K562 (cell line): ENCODE results near the gene LUM. TPM values are rescaled to one million over a fixed set of nuclear protein-coding genes. Genes with fewer than 3 reads are reported as not detected.
"Not testable (repeated sequence)": the region's sequence is repeated elsewhere in the genome, so short reads cannot be mapped to it uniquely, and the experiment has no call there.

ENCODE experiments used
- ATAC-seq: fragments of 200-7000 bp; cut with Tn5 transposase; 3 replicates; pipeline ENCODE4 v1.9.1; 2020; ENCODE audit warnings: moderate library complexity
- BruUV-seq: library from RNA; stranded (reverse); fragments of 400-500 nt; replicated peaks from 2 replicates; lab custom pipeline; 2021; lab: Mats Ljungman, UMichigan
- CTCF ChIA-PET: fragments of 300-600 bp; formaldehyde crosslinking; extraction: SDS; loops from one replicate; lab custom pipeline; 2021; ENCODE audit warnings: low intra/inter-chr PET ratio; lab: Yijun Ruan, JAX
- POLR2A ChIA-PET: fragments of 300-600, 350-650 bp; sonication (Branson Sonifier 250); formaldehyde crosslinking; extraction: SDS; loops from one replicate; lab custom pipeline; 2021; ENCODE audit warnings: antibody characterized with exemption, inconsistent platforms; lab: Yijun Ruan, JAX
- DNase-seq, 4 experiments: peaks; one replicate each; pipeline versions ENCODE4 v3.0.0 to v3.0.0-alpha.2; 2011 to 2018; ENCODE audit warnings: low spot score in 3 of 4, mixed read lengths in 3 of 4; ENCODE audit errors: extremely low read depth in 1 of 4
- FAIRE-seq: peaks from 2 replicates; lab custom pipeline; 2011; peaks lifted over from hg19 to GRCh38; lab: Jason Lieb, UNC
- H2AFZ ChIP-seq: 2 replicates; pipeline ENCODE4 v1.6.0; 2011; ENCODE audit warnings: low read depth, low read length, control low read depth, inconsistent platforms
- H3K27ac ChIP-seq: fragments of 200-600 bp; 3 replicates; pipeline ENCODE4 v1.8.0; 2011; ENCODE audit warnings: low read depth, mild to moderate bottlenecking, control low read depth, inconsistent platforms, low read length, moderate library complexity, mixed read lengths; ENCODE audit errors: extremely low read depth
- H3K27me3 ChIP-seq, 2 experiments: fragments of 300-600 bp in 1 of 2; 2 replicates in 1 of 2; 3 replicates in 1 of 2; pipeline versions ENCODE4 v1.6.0 to v1.8.0; 2011; ENCODE audit warnings: inconsistent platforms in 2 of 2, low read length in 2 of 2, mild to moderate bottlenecking in 1 of 2, mixed read lengths in 1 of 2, moderate library complexity in 1 of 2; ENCODE audit not compliant: control insufficient read depth in 2 of 2, insufficient read depth in 2 of 2
- H3K36me3 ChIP-seq: fragments of 300-600 bp; 3 replicates; pipeline ENCODE4 v1.8.0; 2011; ENCODE audit warnings: mild to moderate bottlenecking, low read length, inconsistent platforms; ENCODE audit not compliant: control insufficient read depth, insufficient read depth
- H3K4me1 ChIP-seq, 2 experiments: fragments of 200-600 bp in 1 of 2; replicated peaks in 1 of 2; 2 replicates in 1 of 2; 3 replicates in 1 of 2; pipeline versions ENCODE4 v1.5.1 to v1.8.0; 2011; ENCODE audit warnings: inconsistent platforms in 2 of 2, low read length in 2 of 2, mild to moderate bottlenecking in 1 of 2, mixed read lengths in 1 of 2, moderate library complexity in 1 of 2; ENCODE audit not compliant: control insufficient read depth in 2 of 2, insufficient read depth in 2 of 2
- H3K4me2 ChIP-seq: 2 replicates; pipeline ENCODE4 v1.6.1; 2011; ENCODE audit warnings: low read length, control low read depth, inconsistent platforms, mixed read lengths; ENCODE audit not compliant: insufficient read depth
- H3K4me3 ChIP-seq: fragments of 200-600 bp; sonication (generic), shearing (Covaris generic); 2 replicates; pipeline ENCODE4 v1.5.1; 2016; ENCODE audit warnings: control low read depth, inconsistent platforms
- H3K79me2 ChIP-seq: fragments of 200-600 bp; 3 replicates; pipeline ENCODE4 v1.8.0; 2011; ENCODE audit warnings: low read length, inconsistent platforms; ENCODE audit not compliant: control insufficient read depth, insufficient read depth
- H3K9ac ChIP-seq, 2 experiments: 2 replicates each; pipeline versions ENCODE4 v1.6.0 to v1.6.1; 2011; ENCODE audit warnings: low read depth in 2 of 2, low read length in 2 of 2, control low read depth in 1 of 2, inconsistent platforms in 1 of 2, mild to moderate bottlenecking in 1 of 2, mixed read lengths in 1 of 2; ENCODE audit not compliant: insufficient read depth in 1 of 2
- H3K9me1 ChIP-seq: one replicate; pipeline ENCODE4 v1.6.0; 2011; ENCODE audit warnings: inconsistent platforms, mild to moderate bottlenecking, low read length, moderate library complexity; ENCODE audit not compliant: control insufficient read depth, insufficient read depth
- H3K9me3 ChIP-seq: replicated peaks from 2 replicates; pipeline ENCODE4 v1.5.1; 2011; ENCODE audit warnings: low read depth, low read length, inconsistent platforms; ENCODE audit not compliant: control insufficient read depth, insufficient read depth
- H4K20me1 ChIP-seq: replicated peaks from 2 replicates; pipeline ENCODE4 v1.6.1; 2011; ENCODE audit warnings: low read length, inconsistent platforms, mixed read lengths; ENCODE audit not compliant: control insufficient read depth, insufficient read depth
- GTF2F1 ChIP-seq: IDR thresholded peaks from 2 replicates; pipeline ENCODE4 v1.6.1; 2011; ENCODE audit warnings: low read depth, low read length, improper control_type of control experiment
- MTA3 ChIP-seq: fragments of 450-650 bp; formaldehyde crosslinking; IDR thresholded peaks from 2 replicates; pipeline ENCODE4 v1.6.1; 2017; ENCODE audit warnings: mild to moderate bottlenecking, borderline replicate concordance
- NRF1 ChIP-seq, 2 experiments: fragments of 450-650 bp; IDR thresholded peaks in 1 of 2; conservative IDR thresholded peaks in 1 of 2; 2 replicates each; pipeline ENCODE4 v1.6.1; 2014; ENCODE audit warnings: mild to moderate bottlenecking in 2 of 2
- SMARCB1 ChIP-seq: IDR thresholded peaks from 2 replicates; pipeline ENCODE4 v1.6.1; 2011; ENCODE audit warnings: improper control_type of control experiment, low read depth; ENCODE audit not compliant: insufficient read length
- ZFP36 ChIP-seq: fragments of 150-350 bp; IDR thresholded peaks from 2 replicates; pipeline ENCODE4 v1.6.1; 2018; ENCODE audit warnings: low read length, low read depth; ENCODE audit not compliant: partially characterized antibody
- ZKSCAN3 ChIP-seq: fragments of 250-450 bp; sonication (Bioruptor Pico); IDR thresholded peaks from 2 replicates; pipeline ENCODE4 v1.4.0; 2020
- WGBS: fragments of 100-300 bp; shearing (Covaris generic); methylation state at CpG from one replicate; pipeline ENCODE4 v1.1.6; 2016; ENCODE audit warnings: low coverage, mixed read lengths; ENCODE audit not compliant: insufficient coverage; ENCODE audit errors: missing lambda C conversion rate; 5-methylcytosine and 5-hydroxymethylcytosine counted together
- in situ Hi-C: fragments of 300-500 bp; cut with MboI; formaldehyde crosslinking; loops from 4 replicates; pipeline ENCODE4 v1.15.0; 2018; ENCODE audit warnings: inconsistent platforms, mixed read lengths
- intact Hi-C: fragments of 100-400 bp; cut with micrococcal nuclease; formaldehyde crosslinking; loops from 2 replicates; pipeline ENCODE4 v1.14.2; 2022
- polyA plus RNA-seq, 8 experiments: library from polyadenylated mRNA; depleted of rRNA in 4 of 8; stranded (reverse) in 5 of 8; unstranded in 3 of 8; fragments of >200 nt; fragmentation: Nextera tagmentation in 2 of 8; fragmentation: Illumina TruSeq in 1 of 8; extraction: Ambion mirVana in 2 of 8; extraction: Trizol in 1 of 8; gene quantifications; 2 replicates each; pipeline versions ENCODE4 v1.2.1 to v1.2.3, GENCODE V29; 2011 to 2014; ENCODE audit warnings: inconsistent platforms in 1 of 8, missing spikeins in 1 of 8
- total RNA-seq, 7 experiments: library from RNA; depleted of rRNA in 6 of 7; stranded (reverse); fragments of >200 nt in 6 of 7; fragmentation: Illumina TruSeq in 2 of 7; extraction: Trizol in 2 of 7; gene quantifications; 2 replicates each; pipeline versions ENCODE4 v1.2.1 to v1.2.3, GENCODE V29; 2011 to 2021; ENCODE audit warnings: low replicate concordance in 1 of 7

LUM gene
- total and polyA plus RNA-seq, 9 of the 15 experiments (the other 6 are each of a cell fraction or from before 2014, with no cell fraction given) = 0.40 TPM; not detected in 8

- Histone ChIP-seq H3K9me1 (no peaks in the 10 kb centered on the region), H3K27ac (no peak overlapping the region), H3K36me3 (no peaks in the 10 kb centered on the region), H3K4me1 (no peaks in the 10 kb centered on the region), H3K4me2 (no peak overlapping the region), H3K9me3 (no peaks in the 10 kb centered on the region), H2AFZ (no peak overlapping the region), H3K27me3 (no peaks in the 10 kb centered on the region), H3K79me2 (no peaks in the 10 kb centered on the region), H3K9ac (no peak overlapping the region), H3K4me3 (no peak overlapping the region), H4K20me1 (no peaks in the 10 kb centered on the region)
- TF ChIP-seq MTA3 (no peak), ZKSCAN3 (CRISPR knock-in tag) (no peak), GTF2F1 (no peak), ZFP36 (no peak), NRF1 (conservative IDR thresholded peaks at IDR 0.05 in 1 of 2, IDR thresholded peaks at IDR 0.05 in 1 of 2) (no peak), SMARCB1 (no peak)
- ChIA-PET CTCF (no interaction called here), POLR2A (no interaction called here)
- intact Hi-C loops = no loop called here
- DNase-seq = no peak
- no TSS peak for BruUV-seq
- FAIRE-seq = no peak
- no peak for ATAC-seq
- in situ Hi-C loops = no loop called here
- 0% methylated on average over 6 of the region's 6 CpGs for WGBS
Measured at GRCh38 chr12:91091916-91092715, 19.2 kb downstream of the LUM start.

GRCh38 chr12:91089953-91090352 lies 21.3 kb downstream of the LUM start:
- BruUV-seq, in situ Hi-C loops, CTCF ChIA-PET, H3K9me3 ChIP-seq, POLR2A ChIA-PET, ATAC-seq, H3K9ac ChIP-seq, H3K9me1 ChIP-seq, H3K36me3 ChIP-seq, H3K4me1 ChIP-seq, H3K4me3 ChIP-seq, H3K27ac ChIP-seq, FAIRE-seq, H2AFZ ChIP-seq, H4K20me1 ChIP-seq, intact Hi-C loops, H3K4me2 ChIP-seq, DNase-seq, H3K79me2 ChIP-seq, H3K27me3 ChIP-seq: not testable (repeated sequence)
- WGBS = 0% methylated on average over 2 of the region's 2 CpGs
